GM15510 (cell line): Measurements from ENCODE around the gene PRPSAP2.

ENCODE experiments used
- POLR2A ChIP-seq: IDR thresholded peaks from 3 replicates; pipeline ENCODE4 v1.6.1; 2011; ENCODE audit warnings: borderline replicate concordance; ENCODE audit not compliant: insufficient read length; ENCODE audit errors: extremely low read depth

The PRPSAP2 gene

GRCh38 chr17:18954321-18954720 is 96.4 kb downstream of the PRPSAP2 start:
- no peak for TF ChIP-seq POLR2A

- no peak for TF ChIP-seq POLR2A
These were observed 97.1 kb downstream of the PRPSAP2 start for GRCh38 chr17:18955009-18955408.

GRCh38 chr17:18956581-18956980 is 98.7 kb downstream of the PRPSAP2 start:
- TF ChIP-seq POLR2A, result no peak

- no peak for TF ChIP-seq POLR2A
These were observed 99.9 kb downstream of the PRPSAP2 start for GRCh38 chr17:18957831-18958230.

- TF ChIP-seq POLR2A, result no peak
These were observed 100.7 kb downstream of the PRPSAP2 start for GRCh38 chr17:18958611-18959010.

- TF ChIP-seq POLR2A, result no peak
These were observed 101.3 kb downstream of the PRPSAP2 start for GRCh38 chr17:18959071-18959844.

GRCh38 chr17:18959845-18960240 is 101.9 kb downstream of the PRPSAP2 start:
- no peak for TF ChIP-seq POLR2A

- TF ChIP-seq POLR2A, result no peak
These were observed 102.3 kb downstream of the PRPSAP2 start for GRCh38 chr17:18960241-18960665.

- no peak for TF ChIP-seq POLR2A
These were observed 103.0 kb downstream of the PRPSAP2 start for GRCh38 chr17:18960803-18961511.

- no peak for TF ChIP-seq POLR2A
These were observed 103.9 kb downstream of the PRPSAP2 start for GRCh38 chr17:18961634-18962493.

- no peak for TF ChIP-seq POLR2A
These were observed 104.5 kb downstream of the PRPSAP2 start for GRCh38 chr17:18962494-18962815.

GRCh38 chr17:18963126-18964017 is 105.4 kb downstream of the PRPSAP2 start:
- TF ChIP-seq POLR2A, result no peak

GRCh38 chr17:18964018-18964351 is 106.1 kb downstream of the PRPSAP2 start:
- TF ChIP-seq POLR2A, result no peak

GRCh38 chr17:18964550-18964949 is 106.6 kb downstream of the PRPSAP2 start:
- no peak for TF ChIP-seq POLR2A
